GM12878 (cell line): Measurements from ENCODE around the gene LRP8. TPM values are rescaled to one million over a fixed set of nuclear protein-coding genes. Genes with fewer than 3 reads are reported as not detected.

Source experiments
- ATAC-seq: fragments of 200-7000 bp; cut with Tn5 transposase; 3 replicates; pipeline ENCODE4 v1.9.1; 2020; ENCODE audit warnings: mild to moderate bottlenecking, moderate library complexity
- BruUV-seq: library from RNA; stranded (reverse); fragments of 400-500 nt; replicated peaks from 2 replicates; lab custom pipeline; 2021; lab: Mats Ljungman, UMichigan
- CTCF ChIA-PET: fragments of 300-600 bp; sonication (Branson Sonifier 250); formaldehyde crosslinking; extraction: SDS; loops from one replicate; lab custom pipeline; 2021; ENCODE audit warnings: inconsistent platforms; lab: Yijun Ruan, JAX
- POLR2A ChIA-PET: fragments of 350-600 bp; formaldehyde crosslinking; extraction: SDS; loops from one replicate; lab custom pipeline; 2021; ENCODE audit warnings: inconsistent platforms; lab: Charles Lee
- RAD21 ChIA-PET: fragments of 300-600 bp; sonication (Branson Sonifier 250); formaldehyde crosslinking; loops from one replicate; lab custom pipeline; 2023; ENCODE audit warnings: antibody characterized with exemption; ENCODE audit not compliant: unreplicated experiment; lab: Charles Lee
- SMC1A ChIA-PET: fragments of 300-600 bp; sonication (Branson Sonifier 250); formaldehyde crosslinking; loops from one replicate; lab custom pipeline; 2023; ENCODE audit not compliant: unreplicated experiment, uncharacterized antibody; lab: Charles Lee
- DNase-seq: peaks from one replicate; pipeline ENCODE4 v3.0.0-alpha.2; 2011; ENCODE audit warnings: low read depth, low spot score
- FAIRE-seq: peaks from 3 replicates; lab custom pipeline; 2011; peaks lifted over from hg19 to GRCh38; lab: Jason Lieb, UNC
- H2AFZ ChIP-seq: 2 replicates; pipeline ENCODE4 v1.6.0; 2011; ENCODE audit warnings: low read depth, low read length, control low read depth; ENCODE audit not compliant: control insufficient read depth
- H3K27ac ChIP-seq: 2 replicates; pipeline ENCODE4 v1.5.1; 2011; ENCODE audit warnings: control low read depth; ENCODE audit not compliant: control insufficient read depth, insufficient read depth
- H3K27me3 ChIP-seq, 2 experiments: replicated peaks in 1 of 2; 2 replicates each; pipeline versions ENCODE4 v1.6.0 to v1.6.1; 2011; ENCODE audit warnings: low read length in 1 of 2; ENCODE audit not compliant: control insufficient read depth in 2 of 2, insufficient read depth in 2 of 2
- H3K36me3 ChIP-seq, 2 experiments: 2 replicates each; pipeline ENCODE4 v1.5.1; 2011; ENCODE audit warnings: low read length in 1 of 2; ENCODE audit not compliant: control insufficient read depth in 2 of 2, insufficient read depth in 2 of 2
- H3K4me1 ChIP-seq: 2 replicates; pipeline ENCODE4 v1.6.1; 2011; ENCODE audit warnings: mild to moderate bottlenecking, low read length, moderate library complexity, mixed read lengths; ENCODE audit not compliant: control insufficient read depth, insufficient read depth
- H3K4me2 ChIP-seq: 2 replicates; pipeline ENCODE4 v1.6.0; 2011; ENCODE audit warnings: control low read depth; ENCODE audit not compliant: control insufficient read depth, insufficient read depth
- H3K4me3 ChIP-seq: fragments of 200-600 bp; sonication (generic); 2 replicates; pipeline ENCODE4 v1.5.1; 2016
- H3K79me2 ChIP-seq: 2 replicates; pipeline ENCODE4 v1.6.0; 2011; ENCODE audit warnings: low read length; ENCODE audit not compliant: control insufficient read depth, insufficient read depth
- H3K9ac ChIP-seq: 2 replicates; pipeline ENCODE4 v1.8.0; 2011; ENCODE audit warnings: low read length, control low read depth, mixed read lengths; ENCODE audit not compliant: control insufficient read depth, insufficient read depth
- H3K9me3 ChIP-seq: replicated peaks from 3 replicates; pipeline ENCODE4 v1.5.1; 2011; ENCODE audit warnings: mild to moderate bottlenecking, low read length; ENCODE audit not compliant: control insufficient read depth, insufficient read depth
- H4K20me1 ChIP-seq: 2 replicates; pipeline ENCODE4 v1.6.0; 2011; ENCODE audit not compliant: control insufficient read depth, insufficient read depth
- BRCA1 ChIP-seq: IDR thresholded peaks from 2 replicates; pipeline ENCODE4 v1.6.1; 2011; ENCODE audit warnings: low read depth, low read length, improper control_type of control experiment
- EP300 ChIP-seq, 2 experiments: fragments of 150-350 bp in 1 of 2; IDR thresholded peaks; 2 replicates each; pipeline ENCODE4 v1.6.1; 2011 to 2012; ENCODE audit warnings: low read depth in 2 of 2, low read length in 2 of 2, borderline replicate concordance in 1 of 2, improper control_type of control experiment in 1 of 2, inconsistent platforms in 1 of 2; ENCODE audit not compliant: control insufficient read depth in 1 of 2
- GABPA ChIP-seq: IDR thresholded peaks from 2 replicates; pipeline ENCODE4 v1.6.1; 2014; ENCODE audit warnings: antibody characterized with exemption, low read depth, mild to moderate bottlenecking, inconsistent platforms
- IRF4 ChIP-seq: IDR thresholded peaks from 2 replicates; pipeline ENCODE4 v1.6.1; 2011; ENCODE audit warnings: low read depth, low read length
- IRF5 ChIP-seq: fragments of 450-650 bp; IDR thresholded peaks from 2 replicates; pipeline ENCODE4 v1.6.1; 2017; ENCODE audit warnings: borderline replicate concordance
- KAT2A ChIP-seq: conservative IDR thresholded peaks from 2 replicates; pipeline ENCODE4 v1.6.1; 2011; ENCODE audit warnings: low read depth, low read length; ENCODE audit not compliant: control insufficient read depth
- MEF2A ChIP-seq: IDR thresholded peaks from 2 replicates; pipeline ENCODE4 v1.6.1; 2011; ENCODE audit warnings: low read depth, mild to moderate bottlenecking, low read length, moderate library complexity; ENCODE audit not compliant: insufficient read depth
- NRF1 ChIP-seq: conservative IDR thresholded peaks from 2 replicates; pipeline ENCODE4 v1.6.1; 2011; ENCODE audit warnings: mild to moderate bottlenecking, low read depth, low read length, improper control_type of control experiment
- RELB ChIP-seq: fragments of 450-650 bp; IDR thresholded peaks from 2 replicates; pipeline ENCODE4 v1.6.1; 2017; ENCODE audit warnings: low read depth, mild to moderate bottlenecking, moderate library complexity
- RUNX3 ChIP-seq: IDR thresholded peaks from 2 replicates; pipeline ENCODE4 v1.6.1; 2012; ENCODE audit warnings: low read length, inconsistent platforms
- TBL1XR1 ChIP-seq: IDR thresholded peaks from 2 replicates; pipeline ENCODE4 v1.6.1; 2012; ENCODE audit warnings: low read depth, low read length, improper control_type of control experiment
- ZBTB4 ChIP-seq: fragments of 450-650 bp; formaldehyde crosslinking; IDR thresholded peaks from 2 replicates; pipeline ENCODE4 v1.4.0; 2022; ENCODE audit warnings: mild to moderate bottlenecking, moderate library complexity
- ZNF384 ChIP-seq: IDR thresholded peaks from 2 replicates; pipeline ENCODE4 v1.6.1; 2012; ENCODE audit warnings: low read depth, mild to moderate bottlenecking, low read length, improper control_type of control experiment, borderline replicate concordance
- whole genome bisulfite sequencing: methylation state at CpG from one replicate; pipeline ENCODE4 v1.1.6; 2016; ENCODE audit warnings: low lambda C conversion rate; ENCODE audit not compliant: insufficient replicate concordance, insufficient coverage; ENCODE audit errors: missing lambda C conversion rate; 5-methylcytosine and 5-hydroxymethylcytosine counted together
- in situ Hi-C: fragments of 300-500 bp; cut with MboI; formaldehyde crosslinking; loops from 9 replicates; pipeline ENCODE4 v1.14.3; 2018; ENCODE audit warnings: mixed read lengths
- intact Hi-C: fragments of 100-400 bp; cut with micrococcal nuclease; formaldehyde crosslinking; loops from one replicate; pipeline ENCODE4 v1.14.2; 2022; ENCODE audit not compliant: unreplicated experiment
- polyA plus RNA-seq, 11 experiments: library from polyadenylated mRNA; depleted of rRNA in 4 of 11; unstranded in 6 of 11; stranded (reverse) in 5 of 11; fragments of >200 nt; fragmentation: Nextera tagmentation in 4 of 11; fragmentation: Illumina TruSeq in 1 of 11; extraction: Ambion mirVana in 4 of 11; extraction: Trizol in 1 of 11; gene quantifications; 1 replicate in 1 of 11; 2 replicates in 10 of 11; pipeline versions ENCODE4 v1.2.1 to v1.2.3, GENCODE V29; 2011 to 2016; ENCODE audit warnings: inconsistent platforms in 2 of 11, missing spikeins in 2 of 11, low read depth in 1 of 11
- total RNA-seq, 4 experiments: library from RNA; depleted of rRNA in 3 of 4; stranded (reverse); fragments of >200 nt in 3 of 4; fragmentation: Illumina TruSeq in 1 of 4; extraction: Trizol in 1 of 4; gene quantifications; 2 replicates each; pipeline versions ENCODE4 v1.2.1 to v1.2.3, GENCODE V29; 2013 to 2021
- TF ChIP-seq, protein P1 (sequence below): IDR thresholded peaks from 2 replicates; pipeline ENCODE4 v1.6.1; 2012; ENCODE audit warnings: low read length, inconsistent platforms

LRP8 gene
- total and polyA plus RNA-seq, 10 of the 15 experiments (the other 5 are each of a cell fraction or from before 2014, with no cell fraction given) = 2.8 to 40.5 (median 22.3) TPM

GRCh38 chr1:53246261-53247134 lies 81.4 kb downstream of the LRP8 start:
- CTCF ChIA-PET = interaction anchor here (1.0 kb wide), 1 partner anchor 147 kb away, joined by 4 read pairs; no protein-coding TSS in a partner anchor
- in situ Hi-C loops (no loop called here), intact Hi-C loops (no loop called here)
- Histone ChIP-seq H2AFZ (no peak overlapping the region), H3K27me3 (no peaks in the 10 kb centered on the region), H3K27ac (peak overlapping the region; percentile 22; the same call in 1 of the 2 replicates), H3K4me1 (peaks cover 8% of the 10 kb centered on the region), H3K4me3 (no peak overlapping the region), H4K20me1 (no peaks in the 10 kb centered on the region), H3K79me2 (no peaks in the 10 kb centered on the region), H3K4me2 (peak overlapping the region; percentile 22; the same call in 1 of the 2 replicates), H3K9me3 (no peaks in the 10 kb centered on the region), H3K36me3 (peaks cover 15 to 26% of the 10 kb centered on the region in 2 experiments), H3K9ac (peak overlapping the region; percentile 30; the same call in 1 of the 2 replicates)
- ATAC-seq (peak; percentile 54), DNase-seq (no peak), FAIRE-seq (no peak)
- no TSS peak for BruUV-seq
- WGBS = 51% methylated on average over 4 of the region's 4 CpGs
- SMC1A ChIA-PET = no interaction called here
- RAD21 ChIA-PET = no interaction called here
- POLR2A ChIA-PET = no interaction called here
- TF ChIP-seq BRCA1 (no peak), ZNF384 (peak; percentile 73; the same call in 1 of the 2 replicates), EP300 (IDR thresholded peaks at IDR 0.05; ENCODE audit: borderline replicate concordance in 1 of 2, control insufficient read depth in 1 of 2, low read depth in 2 of 2, low read length in 2 of 2) (peak in 1 of 2 experiments; percentile 76; a peak in 2 of 4 replicates), NRF1 (no peak), IRF4 (peak; percentile 32; the same call in 1 of the 2 replicates), KAT2A (no peak), MEF2A (peak; percentile 100), IRF5 (no peak), GABPA (peak; percentile 36; the same call in 1 of the 2 replicates), RELB (peak; percentile 26; the same call in 1 of the 2 replicates), ZBTB4 (no peak), TBL1XR1 (peak; percentile 81; the same call in 1 of the 2 replicates), RUNX3 (peak; percentile 67)
- TF ChIP-seq, protein P1, sequence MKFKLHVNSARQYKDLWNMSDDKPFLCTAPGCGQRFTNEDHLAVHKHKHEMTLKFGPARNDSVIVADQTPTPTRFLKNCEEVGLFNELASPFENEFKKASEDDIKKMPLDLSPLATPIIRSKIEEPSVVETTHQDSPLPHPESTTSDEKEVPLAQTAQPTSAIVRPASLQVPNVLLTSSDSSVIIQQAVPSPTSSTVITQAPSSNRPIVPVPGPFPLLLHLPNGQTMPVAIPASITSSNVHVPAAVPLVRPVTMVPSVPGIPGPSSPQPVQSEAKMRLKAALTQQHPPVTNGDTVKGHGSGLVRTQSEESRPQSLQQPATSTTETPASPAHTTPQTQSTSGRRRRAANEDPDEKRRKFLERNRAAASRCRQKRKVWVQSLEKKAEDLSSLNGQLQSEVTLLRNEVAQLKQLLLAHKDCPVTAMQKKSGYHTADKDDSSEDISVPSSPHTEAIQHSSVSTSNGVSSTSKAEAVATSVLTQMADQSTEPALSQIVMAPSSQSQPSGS = peak; percentile 64
